Parathyroid adenoma (tissue), 2 donors: ENCODE measurements around the gene IL23R.

Source experiments
- H2AFZ ChIP-seq: fragments of 300-600 bp; sonication (generic); one replicate; pipeline ENCODE4 v1.7.0; 2017; ENCODE audit warnings: antibody characterized with exemption, mild to moderate bottlenecking
- H3K27ac ChIP-seq: fragments of 300-600 bp; sonication (generic); one replicate; pipeline ENCODE4 v1.7.0; 2017
- H3K27me3 ChIP-seq: fragments of 300-600 bp; sonication (generic); one replicate; pipeline ENCODE4 v1.7.0; 2017; ENCODE audit warnings: low read length; ENCODE audit not compliant: control insufficient read depth, insufficient read depth
- H3K36me3 ChIP-seq: fragments of 300-600 bp; sonication (generic); one replicate; pipeline ENCODE4 v1.7.0; 2017; ENCODE audit warnings: low read length; ENCODE audit not compliant: control insufficient read depth, insufficient read depth
- H3K4me1 ChIP-seq: fragments of 300-600 bp; sonication (generic); one replicate; pipeline ENCODE4 v1.7.0; 2017; ENCODE audit warnings: control low read depth
- H3K4me2 ChIP-seq: fragments of 300-600 bp; sonication (generic); one replicate; pipeline ENCODE4 v1.7.0; 2017; ENCODE audit warnings: low read length
- H3K4me3 ChIP-seq: fragments of 300-600 bp; sonication (generic); one replicate; pipeline ENCODE4 v1.7.0; 2017; ENCODE audit warnings: low read depth, low read length
- H3K79me2 ChIP-seq: fragments of 300-600 bp; sonication (generic); one replicate; pipeline ENCODE4 v1.7.0; 2017; ENCODE audit warnings: control low read depth
- H3K9ac ChIP-seq: fragments of 300-600 bp; sonication (generic); one replicate; pipeline ENCODE4 v1.7.0; 2017; ENCODE audit warnings: mild to moderate bottlenecking
- H3K9me3 ChIP-seq: fragments of 300-600 bp; sonication (generic); one replicate; pipeline ENCODE4 v1.7.0; 2017; ENCODE audit warnings: low read length; ENCODE audit not compliant: control insufficient read depth
- CTCF ChIP-seq: fragments of 300-600 bp; sonication (generic); IDR thresholded peaks from one replicate; pipeline ENCODE4 v1.7.0; 2017; ENCODE audit warnings: antibody characterized with exemption, mild to moderate bottlenecking
- donor health status: primary hyperparathyroidism.

The IL23R gene

DNA sequence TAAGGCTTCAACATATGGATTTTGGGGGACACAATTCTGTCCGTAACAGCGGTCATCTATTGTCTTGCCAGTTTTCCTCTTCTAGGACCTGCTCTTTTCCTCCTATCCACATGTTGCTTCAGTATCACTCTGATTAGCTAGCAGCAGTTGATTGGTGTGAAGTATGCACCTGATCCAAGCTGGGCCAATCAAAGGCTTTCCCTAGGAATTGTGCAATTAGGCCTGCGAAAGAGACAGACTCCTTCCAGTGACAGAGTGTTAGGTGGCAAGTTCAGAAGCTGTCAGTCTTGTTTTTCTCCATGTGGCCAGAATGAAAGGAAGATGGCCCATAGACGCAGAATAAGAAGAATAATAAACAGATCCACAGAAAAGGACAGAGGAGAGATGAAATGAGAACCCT lies 107.3 kb downstream of the IL23R start:
- no peak for TF ChIP-seq CTCF
- H3K9ac ChIP-seq = no peak overlapping the region
- no peaks in the 10 kb centered on the region for H3K9me3 ChIP-seq
- no peak overlapping the region for H3K4me3 ChIP-seq
- no peak overlapping the region for H2AFZ ChIP-seq
- H3K4me2 ChIP-seq = no peak overlapping the region
- H3K36me3 ChIP-seq = no peaks in the 10 kb centered on the region
- no peak overlapping the region for H3K27ac ChIP-seq
- H3K79me2 ChIP-seq = no peaks in the 10 kb centered on the region
- H3K4me1 ChIP-seq = no peaks in the 10 kb centered on the region
- H3K27me3 ChIP-seq = no peaks in the 10 kb centered on the region

- Histone ChIP-seq H3K27me3 (no peaks in the 10 kb centered on the region), H3K4me3 (no peak overlapping the region), H2AFZ (no peak overlapping the region), H3K27ac (no peak overlapping the region), H3K4me1 (no peaks in the 10 kb centered on the region), H3K79me2 (no peaks in the 10 kb centered on the region), H3K4me2 (no peak overlapping the region), H3K36me3 (no peaks in the 10 kb centered on the region), H3K9ac (no peak overlapping the region), H3K9me3 (no peaks in the 10 kb centered on the region)
- TF ChIP-seq CTCF = no peak
Observed at GRCh38 chr1:67274623-67275325, 108.5 kb downstream of the IL23R start.

DNA sequence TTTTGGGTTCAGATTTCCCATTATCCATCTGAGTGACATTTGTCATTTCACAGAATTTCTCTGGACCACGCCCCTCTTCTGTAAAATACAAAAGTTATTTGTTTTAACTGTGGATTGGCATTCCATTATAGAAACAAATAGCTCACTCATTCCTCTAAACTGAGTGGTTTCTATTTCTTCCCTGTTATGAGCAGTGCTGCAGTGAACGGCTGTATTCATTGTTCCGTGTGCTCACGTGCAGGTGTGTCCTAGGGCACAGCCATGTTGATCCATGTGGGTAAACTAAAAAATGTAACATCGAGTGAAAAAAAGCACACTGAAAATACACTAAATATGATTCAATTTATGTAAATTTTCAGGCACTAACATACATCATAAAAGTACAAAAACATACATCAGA lies 114.4 kb downstream of the IL23R start:
- H3K27ac ChIP-seq = no peak overlapping the region
- H3K36me3 ChIP-seq = no peaks in the 10 kb centered on the region
- no peak overlapping the region for H3K4me3 ChIP-seq
- no peaks in the 10 kb centered on the region for H3K79me2 ChIP-seq
- no peaks in the 10 kb centered on the region for H3K9me3 ChIP-seq
- H3K4me1 ChIP-seq = no peaks in the 10 kb centered on the region
- no peak overlapping the region for H3K4me2 ChIP-seq
- no peak for TF ChIP-seq CTCF
- H3K27me3 ChIP-seq = no peaks in the 10 kb centered on the region
- no peak overlapping the region for H3K9ac ChIP-seq
- no peak overlapping the region for H2AFZ ChIP-seq

DNA sequence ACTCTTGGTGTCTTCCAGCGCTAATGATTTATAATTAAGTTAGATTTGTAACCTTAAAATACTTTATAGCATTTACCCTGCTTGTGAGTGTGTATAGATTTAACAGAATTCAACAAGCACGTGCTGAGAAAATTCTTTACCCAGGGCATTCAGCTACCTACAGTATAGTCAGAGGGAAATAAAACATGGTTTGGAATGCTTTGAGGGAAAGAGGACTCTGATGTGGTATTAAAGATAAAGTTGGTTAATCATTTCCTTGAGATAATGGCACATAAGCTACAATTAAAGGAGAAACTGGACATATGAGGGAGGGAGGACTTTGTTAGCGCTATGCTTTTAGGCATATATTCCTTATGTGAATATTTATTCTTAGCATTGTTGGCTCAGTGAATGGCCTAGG lies 115.0 kb downstream of the IL23R start:
- Histone ChIP-seq H3K4me1 (no peaks in the 10 kb centered on the region), H3K27me3 (no peaks in the 10 kb centered on the region), H2AFZ (no peak overlapping the region), H3K4me3 (no peak overlapping the region), H3K36me3 (no peaks in the 10 kb centered on the region), H3K9me3 (no peaks in the 10 kb centered on the region), H3K27ac (no peak overlapping the region), H3K4me2 (no peak overlapping the region), H3K79me2 (no peaks in the 10 kb centered on the region), H3K9ac (no peak overlapping the region)
- no peak for TF ChIP-seq CTCF
